ENCODE measurements around the gene SCNN1B.
A peak's percentile ranks its signal among the peaks of the same experiment; 100 is the strongest.

- TF ChIP-seq POLR2A (IDR thresholded peaks at IDR 0.05) (no peak), POLR2AphosphoS5 (IDR thresholded peaks at IDR 0.05) (peak in 1 of 3 donors; percentile 24), CTCF (IDR thresholded peaks at IDR 0.05) (no peak)
Measured at GRCh38 chr16:23410176-23410575, 108.1 kb downstream of the SCNN1B start.

Data from breast epithelium (tissue), 3 donors.